Adrenal gland (tissue), 12 donors: ENCODE measurements around the gene TNNI3K. TPM values are rescaled to one million over a fixed set of nuclear protein-coding genes. Genes with fewer than 3 reads are reported as not detected.

Experiments used
- DNase-seq, 7 donors: peaks; one replicate each; pipeline ENCODE4 v3.0.0-alpha.2; 2019 to 2020
- H3K27ac ChIP-seq, 5 donors: fragments of 200-600 bp; sonication (generic) in 4 of 5; 1 replicate in 3 of 5; 2 replicates in 2 of 5; pipeline versions ENCODE4 v1.5.1 to v1.8.0; 2016 to 2020; ENCODE audit warnings: mild to moderate bottlenecking in 1 of 5
- H3K27me3 ChIP-seq: fragments of 200-600 bp; 2 replicates; pipeline ENCODE4 v1.8.0; 2021
- H3K36me3 ChIP-seq, 2 donors: fragments of 200-600 bp; replicated peaks in 1 of 2; 1 replicate in 1 of 2; 2 replicates in 1 of 2; pipeline versions ENCODE4 v1.5.1 to v1.8.0; 2018 to 2022
- H3K4me1 ChIP-seq, 2 donors: fragments of 200-600 bp; replicated peaks in 1 of 2; 1 replicate in 1 of 2; 2 replicates in 1 of 2; pipeline versions ENCODE4 v1.5.1 to v1.8.0; 2018 to 2021
- H3K4me3 ChIP-seq, 4 donors: fragments of 200-600 bp; sonication (generic) in 3 of 4; one replicate each; pipeline ENCODE4 v1.5.1; 2016 to 2018
- H3K9me3 ChIP-seq, 3 donors: fragments of 200-600 bp; sonication (generic) in 1 of 3; replicated peaks in 1 of 3; 1 replicate in 2 of 3; 2 replicates in 1 of 3; pipeline versions ENCODE4 v1.5.1 to v1.8.0; 2016 to 2021
- CTCF ChIP-seq, 6 experiments: fragments of 450-650 bp in 4 of 6; fragments of 200-600 bp in 2 of 6; sonication (generic) in 1 of 6; IDR thresholded peaks; 1 replicate in 5 of 6; 2 replicates in 1 of 6; pipeline versions ENCODE4 v1.5.1 to v1.8.0; 2016 to 2021; ENCODE audit warnings: antibody characterized with exemption in 6 of 6, mild to moderate bottlenecking in 2 of 6, moderate library complexity in 1 of 6
- POLR2A ChIP-seq, 2 donors: fragments of 450-650 bp; IDR thresholded peaks; one replicate each; pipeline ENCODE4 v1.6.1; 2017; ENCODE audit warnings: antibody characterized with exemption in 2 of 2, mild to moderate bottlenecking in 2 of 2, moderate library complexity in 1 of 2
- WGBS, 4 donors: extraction: QIAGEN DNeasy Blood & Tissue Kit in 2 of 4; methylation state at CpG; one replicate each; pipeline versions ENCODE4 v1.1.5 to v1.1.7; 2013 to 2017; 5-methylcytosine and 5-hydroxymethylcytosine counted together
- intact Hi-C, 2 donors: fragments of 100-400 bp; cut with DNase I; formaldehyde crosslinking; loops; one replicate each; pipeline versions ENCODE4 v1.14.1 to v1.15.0; 2022 to 2023
- polyA plus RNA-seq, 3 donors: library from polyadenylated mRNA; stranded (reverse); fragments of 200-250 nt in 2 of 3; fragments of 350-450 nt in 1 of 3; fragmentation: Illumina TruSeq in 1 of 3; extraction: RNeasy Lipid Tissue Mini Kit (QIAGEN cat#74804) in 1 of 3; gene quantifications; one replicate each; pipeline ENCODE4 v1.2.3, GENCODE V29; 2013 to 2014
- total RNA-seq, 9 donors: library from RNA; depleted of rRNA in 4 of 9; stranded (reverse); fragments of >200 nt in 4 of 9; fragments of 120-200 nt in 1 of 9; fragmentation: NEBNext Ultra II Directional in 1 of 9; extraction: Animal tissue kit (Norgen Biotek cat#: 25700) in 1 of 9; gene quantifications; one replicate each; pipeline versions ENCODE4 v1.1.0 to v1.2.4, GENCODE V29; 2013 to 2023
- donor health status: healthy with polysubstance abuse.
- donor health status: Bipolar disorder and iron deficiency.
- donor health status: DM: yes; HTN: yes; CAD: no.
- donor health status: DM: no; HTN: no; CAD: no.
- donor health status: DM: no; HTN: no; CAD: no.
- donor health status: DM: yes; HTN: yes; CAD: no.

Gene TNNI3K
- total and polyA plus RNA-seq, 12 donors = 0.88 to 7.9 (median 2.1) TPM

- no peak overlapping the region for H3K27ac ChIP-seq
- no peaks in the 10 kb centered on the region for H3K9me3 ChIP-seq
- TF ChIP-seq CTCF (IDR thresholded peaks at IDR 0.05) (no peak), POLR2A (IDR thresholded peaks at IDR 0.05) (no peak)
- DNase-seq = no peak
- no peak overlapping the region for H3K4me3 ChIP-seq
- H3K27me3 ChIP-seq = no peaks in the 10 kb centered on the region
- intact Hi-C loops = no loop called here
- H3K4me1 ChIP-seq = no peaks in the 10 kb centered on the region
- no peaks in the 10 kb centered on the region for H3K36me3 ChIP-seq
Observed at GRCh38 chr1:74314438-74314837, 79.3 kb downstream of the TNNI3K start.

GRCh38 chr1:74316302-74316701, 81.1 kb downstream of the TNNI3K start:
- Histone ChIP-seq H3K4me1 (no peaks in the 10 kb centered on the region), H3K36me3 (no peaks in the 10 kb centered on the region), H3K9me3 (no peaks in the 10 kb centered on the region), H3K27ac (no peak overlapping the region), H3K4me3 (no peak overlapping the region), H3K27me3 (no peaks in the 10 kb centered on the region)
- TF ChIP-seq CTCF (IDR thresholded peaks at IDR 0.05) (no peak), POLR2A (IDR thresholded peaks at IDR 0.05) (no peak)
- intact Hi-C loops = no loop called here
- WGBS, 4 donors = 71 to 87% (median 85%) methylated on average over 2 of the region's 2 CpGs
- no peak for DNase-seq

GRCh38 chr1:74317663-74318062, 82.5 kb downstream of the TNNI3K start:
- no peak for DNase-seq
- WGBS, 4 donors = 90 to 93% (median 92%) methylated on average over 3 of the region's 3 CpGs
- no peaks in the 10 kb centered on the region for H3K36me3 ChIP-seq

GRCh38 chr1:74323937-74324473, 88.8 kb downstream of the TNNI3K start:
- intact Hi-C loops = no loop called here
- H3K27ac ChIP-seq = no peak overlapping the region
- DNase-seq = no peak
- no peak overlapping the region for H3K4me3 ChIP-seq
- no peaks in the 10 kb centered on the region for H3K27me3 ChIP-seq
- TF ChIP-seq POLR2A (IDR thresholded peaks at IDR 0.05) = no peak
- no peak for TF ChIP-seq CTCF (IDR thresholded peaks at IDR 0.05)
- no peaks in the 10 kb centered on the region for H3K36me3 ChIP-seq
- 52 to 66% (median 57%) methylated on average over 1 of the region's 1 CpG for WGBS, 4 donors
- no peaks in the 10 kb centered on the region for H3K9me3 ChIP-seq
- no peaks in the 10 kb centered on the region for H3K4me1 ChIP-seq

More at GRCh38 chr1:74317663-74318062, 82.5 kb downstream of the TNNI3K start:
- no peaks in the 10 kb centered on the region for H3K27me3 ChIP-seq
- H3K9me3 ChIP-seq = no peaks in the 10 kb centered on the region
- no peak overlapping the region for H3K4me3 ChIP-seq
- intact Hi-C loops = no loop called here
- TF ChIP-seq POLR2A (IDR thresholded peaks at IDR 0.05) (no peak), CTCF (IDR thresholded peaks at IDR 0.05) (no peak)
- H3K4me1 ChIP-seq = no peaks in the 10 kb centered on the region
- no peak overlapping the region for H3K27ac ChIP-seq
